Measurements from ENCODE around the gene PTPRE. TPM values are rescaled to one million over a fixed set of nuclear protein-coding genes. Genes with fewer than 3 reads are reported as not detected.

PTPRE gene
- total RNA-seq, 1 experiment from 2014 or later = 12.3 TPM

- H3K79me2 ChIP-seq (ENCODE audit: insufficient read depth, low read length) = no peaks in the 10 kb centered on the region
- no peak overlapping the region for H3K4me2 ChIP-seq (ENCODE audit: low read length)
- H3K9ac ChIP-seq (ENCODE audit: low read length) = no peak overlapping the region
- H3K36me3 ChIP-seq (ENCODE audit: control insufficient read depth in 1 of 2, insufficient read depth in 2 of 2, low read length in 2 of 2) = no peaks in the 10 kb centered on the region
- no peak for TF ChIP-seq EZH2 (IDR thresholded peaks at IDR 0.05)
- H4K20me1 ChIP-seq (ENCODE audit: insufficient read depth) = no peaks in the 10 kb centered on the region
- H3K9me2 ChIP-seq (ENCODE audit: insufficient read depth) = no peaks in the 10 kb centered on the region
- no TSS peak for BruUV-seq (replicated peaks)
- DNase-seq (ENCODE audit: low read depth, low spot score) = no peak
- ChIA-PET CTCF (no interaction called here), POLR2A (no interaction called here), RAD21 (ENCODE audit: low non-redundant PET in 1 of 2, low total read pairs in 2 of 2, uncharacterized antibody in 2 of 2, unreplicated experiment in 2 of 2) (no interaction called here)
- no peaks in the 10 kb centered on the region for H3K9me3 ChIP-seq (ENCODE audit: control insufficient read depth in 1 of 2, insufficient read depth in 1 of 2, low read depth in 1 of 2, low read length in 2 of 2)
- no peaks in the 10 kb centered on the region for H3K27me3 ChIP-seq (ENCODE audit: insufficient read depth, low read length)
- no peak overlapping the region for H3K27ac ChIP-seq (ENCODE audit: low read depth, low read length)
- ATAC-seq = peak; percentile 22; the same call in 1 of the 2 replicates
- intact Hi-C loops (cut with micrococcal nuclease) = no loop called here
- H3K4me3 ChIP-seq (replicated peaks in 1 of 2; ENCODE audit: low read depth in 1 of 2, low read length in 2 of 2) = no peak overlapping the region
- no peaks in the 10 kb centered on the region for H3K4me1 ChIP-seq (ENCODE audit: control insufficient read depth in 1 of 2, insufficient read depth in 2 of 2, low read length in 2 of 2)
- no peak overlapping the region for H2AFZ ChIP-seq (ENCODE audit: low read depth, low read length, poor library complexity, severe bottlenecking)
Observed at GRCh38 chr10:127889605-127890195, 17.2 kb upstream of the PTPRE start.

GRCh38 chr10:127890216-127890615 is 16.7 kb upstream of the PTPRE start:
- BruUV-seq (replicated peaks) = no TSS peak
- H4K20me1 ChIP-seq (ENCODE audit: insufficient read depth) = no peaks in the 10 kb centered on the region
- TF ChIP-seq YY1 (IDR thresholded peaks at IDR 0.05; ENCODE audit: extremely low read depth, insufficient replicate concordance, low read depth, low read length) = no peak
- TF ChIP-seq ZBTB33 (IDR thresholded peaks at IDR 0.05; ENCODE audit: extremely low read depth, insufficient replicate concordance, low read length) = no peak
- TF ChIP-seq REST (IDR thresholded peaks at IDR 0.05; ENCODE audit: low read depth) = no peak
- CTCF ChIA-PET = no interaction called here
- no peak overlapping the region for H2AFZ ChIP-seq (ENCODE audit: low read depth, low read length, poor library complexity, severe bottlenecking)
- H3K79me2 ChIP-seq (ENCODE audit: insufficient read depth, low read length) = no peaks in the 10 kb centered on the region
- intact Hi-C loops (cut with micrococcal nuclease) = no loop called here
- no peak for DNase-seq (ENCODE audit: low read depth, low spot score)
- H3K27ac ChIP-seq (ENCODE audit: low read depth, low read length) = no peak overlapping the region
- H3K9ac ChIP-seq (ENCODE audit: low read length) = no peak overlapping the region
- RAD21 ChIA-PET (ENCODE audit: low non-redundant PET in 1 of 2, low total read pairs in 2 of 2, uncharacterized antibody in 2 of 2, unreplicated experiment in 2 of 2) = no interaction called here
- ATAC-seq = no peak
- no peaks in the 10 kb centered on the region for H3K4me1 ChIP-seq (ENCODE audit: control insufficient read depth in 1 of 2, insufficient read depth in 2 of 2, low read length in 2 of 2)
- no peaks in the 10 kb centered on the region for H3K27me3 ChIP-seq (ENCODE audit: insufficient read depth, low read length)
- H3K36me3 ChIP-seq (ENCODE audit: control insufficient read depth in 1 of 2, insufficient read depth in 2 of 2, low read length in 2 of 2) = no peaks in the 10 kb centered on the region
- no peaks in the 10 kb centered on the region for H3K9me3 ChIP-seq (ENCODE audit: control insufficient read depth in 1 of 2, insufficient read depth in 1 of 2, low read depth in 1 of 2, low read length in 2 of 2)
- no peak overlapping the region for H3K4me2 ChIP-seq (ENCODE audit: low read length)
- POLR2A ChIA-PET = no interaction called here
- H3K4me3 ChIP-seq (replicated peaks in 1 of 2; ENCODE audit: low read depth in 1 of 2, low read length in 2 of 2) = no peak overlapping the region
- H3K9me2 ChIP-seq (ENCODE audit: insufficient read depth) = no peaks in the 10 kb centered on the region

All from HCT116 (cell line).